Hepatic stellate cell (primary cell): Measurements from ENCODE around the gene LIG1.

Experiments
- DNase-seq: peaks from one replicate; pipeline ENCODE4 v3.0.0; 2011; ENCODE audit warnings: low spot score

The LIG1 gene

DNA sequence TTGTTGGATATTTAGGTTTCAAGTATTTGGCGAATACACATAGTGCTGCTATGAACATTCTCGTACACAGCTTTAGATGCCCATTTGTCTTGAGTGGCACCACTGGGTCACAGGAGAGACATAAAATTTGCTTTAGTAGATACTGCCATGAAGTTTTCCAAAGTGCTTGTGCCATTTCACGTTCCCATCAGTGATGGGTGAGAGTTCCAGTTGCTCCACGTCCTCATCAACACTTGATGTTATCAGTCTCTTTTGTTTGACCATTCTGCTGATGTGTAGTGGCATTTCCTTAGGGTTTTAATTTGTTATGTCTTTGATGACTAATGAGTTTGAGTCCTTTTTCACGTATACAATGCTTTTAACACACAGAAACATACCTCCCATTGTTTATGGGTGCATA lies 11.4 kb upstream of the LIG1 start:
- DNase-seq: no peak

DNA sequence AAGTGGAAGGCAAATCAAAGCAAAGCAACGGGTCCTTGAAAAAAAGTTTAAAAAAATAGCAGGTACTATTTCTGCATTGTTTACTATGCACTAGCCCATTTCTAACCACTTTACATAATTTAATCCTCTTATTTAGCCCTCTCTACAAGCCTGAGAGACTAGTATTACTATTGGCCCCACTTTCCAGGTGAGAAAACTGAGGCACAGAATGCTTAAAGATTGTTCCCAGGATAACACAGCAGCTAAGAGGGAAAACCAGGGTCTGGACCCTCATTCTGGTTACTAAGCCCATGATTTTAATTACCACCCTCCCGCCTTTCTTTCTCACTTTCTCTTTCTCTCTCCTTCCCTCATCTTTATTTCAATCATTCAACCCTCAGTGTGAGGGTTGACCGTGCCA lies 6.1 kb upstream of the LIG1 start:
- DNase-seq: no peak

- no peak for DNase-seq
These were observed 5.4 kb upstream of the LIG1 start for GRCh38 chr19:48175578-48175977.

GRCh38 chr19:48174445-48175030 lies 4.4 kb upstream of the LIG1 start:
- no peak for DNase-seq

DNA sequence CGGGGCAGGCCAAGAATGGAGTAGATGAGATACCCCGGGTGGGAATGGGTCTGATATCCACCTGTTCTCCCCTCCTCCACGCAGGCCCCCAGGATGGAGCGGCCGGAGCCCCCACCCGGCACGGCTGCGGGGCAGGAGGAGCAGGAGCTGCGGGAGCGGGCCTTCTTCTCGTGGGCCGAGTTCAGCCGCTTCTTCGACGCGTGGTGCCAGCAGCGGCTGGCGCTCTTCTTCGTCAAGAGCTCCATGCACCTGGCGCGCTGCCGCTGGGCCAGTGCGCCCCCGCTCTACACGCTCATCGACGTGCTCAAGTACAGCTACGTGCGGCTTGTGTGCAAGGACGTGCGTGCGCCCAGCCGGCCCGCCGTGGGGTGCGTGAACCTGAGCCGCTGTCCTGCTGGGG lies 1.6 kb upstream of the LIG1 start:
- DNase-seq: no peak

DNA sequence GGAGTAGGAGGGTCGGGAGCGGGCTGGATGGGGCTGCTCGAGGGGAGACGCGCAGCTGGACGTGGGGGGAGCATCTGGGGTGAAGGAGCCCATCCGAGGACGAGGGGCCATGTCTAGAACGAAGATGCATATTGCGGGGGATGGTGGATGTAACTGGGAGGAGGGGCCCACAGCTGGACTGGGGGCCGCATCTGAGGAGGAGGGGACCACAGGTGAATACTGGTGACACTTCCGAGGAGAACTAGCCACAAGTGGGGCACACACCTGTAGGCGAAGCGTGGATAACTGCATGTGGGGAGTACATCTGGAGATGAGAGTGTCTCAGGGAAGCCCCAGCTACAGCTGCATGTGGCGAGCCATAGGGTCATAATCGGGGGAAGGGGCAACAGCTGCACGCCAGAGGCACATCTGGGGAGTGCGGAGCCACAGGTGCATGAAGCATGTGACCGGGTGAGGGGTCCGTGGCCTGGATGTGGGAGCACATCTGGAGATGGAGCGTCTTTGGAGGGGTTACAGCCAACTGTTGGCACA lies 738 bp upstream of the LIG1 start:
- peak; percentile 13 for DNase-seq

DNA sequence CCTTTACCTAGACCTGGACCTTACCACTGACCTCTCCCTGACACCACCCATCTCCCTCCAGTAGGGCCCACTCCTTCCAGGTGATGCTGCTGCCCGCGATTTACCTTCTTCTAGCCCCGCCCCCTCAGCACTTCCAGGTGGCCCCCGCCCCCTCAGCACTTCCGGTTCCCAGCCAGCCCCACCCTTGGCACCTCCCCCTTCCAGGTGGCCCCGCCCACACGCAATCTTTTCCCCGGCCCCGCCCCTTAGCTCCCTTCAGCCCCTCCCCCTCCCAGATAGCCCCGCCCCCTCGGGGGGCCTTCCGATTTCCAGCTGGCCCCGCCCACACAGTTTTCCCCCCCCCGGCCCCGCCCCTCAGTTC lies 586 bp downstream of the LIG1 start:
- peak; percentile 82 for DNase-seq

DNA sequence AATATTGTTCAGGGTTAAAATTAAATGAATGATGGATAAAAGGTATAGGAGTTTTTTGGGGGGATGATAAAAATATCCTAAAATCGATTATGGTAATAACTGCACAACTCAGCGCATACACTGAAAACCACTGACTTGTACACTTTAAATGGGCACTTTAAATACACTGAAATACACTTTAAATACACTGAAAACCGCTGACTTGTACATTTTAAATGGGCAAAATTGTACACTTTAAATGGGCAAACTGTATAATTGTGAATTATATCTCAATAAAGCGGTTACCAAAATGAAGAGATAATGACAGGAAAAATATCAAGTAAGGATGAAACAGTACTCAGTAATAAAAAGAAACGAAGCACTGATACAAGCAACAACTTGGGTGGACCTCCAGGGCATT lies 1.5 kb downstream of the LIG1 start:
- DNase-seq: no peak

- no peak for DNase-seq
These were observed 11.8 kb downstream of the LIG1 start for GRCh38 chr19:48158210-48158790.

GRCh38 chr19:48154003-48154402 lies 16.1 kb downstream of the LIG1 start:
- no peak for DNase-seq

- DNase-seq: peak; percentile 55
These were observed 17.6 kb downstream of the LIG1 start for GRCh38 chr19:48152551-48152950.

GRCh38 chr19:48149430-48149829 lies 20.7 kb downstream of the LIG1 start:
- no peak for DNase-seq

DNA sequence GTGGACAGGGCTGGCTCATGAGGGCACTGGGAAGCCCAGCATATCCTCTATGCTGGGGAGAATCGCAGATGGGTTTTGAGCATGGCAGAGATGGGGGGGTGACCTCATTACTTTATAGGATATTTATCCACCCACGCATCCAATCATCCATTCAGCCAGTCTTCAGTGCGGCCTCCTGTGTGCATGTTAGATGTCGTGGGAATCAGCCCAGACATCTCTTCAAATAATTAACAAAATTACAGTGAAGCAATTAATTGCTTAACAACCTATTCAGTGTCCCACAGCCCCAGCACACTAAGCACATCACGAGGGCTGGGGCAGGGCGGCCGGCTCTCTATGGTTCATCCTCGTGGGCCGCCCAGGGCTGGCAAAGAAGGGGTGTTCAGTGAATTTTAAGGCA lies 21.6 kb downstream of the LIG1 start:
- no peak for DNase-seq

GRCh38 chr19:48147597-48148175 lies 22.5 kb downstream of the LIG1 start:
- no peak for DNase-seq

DNA sequence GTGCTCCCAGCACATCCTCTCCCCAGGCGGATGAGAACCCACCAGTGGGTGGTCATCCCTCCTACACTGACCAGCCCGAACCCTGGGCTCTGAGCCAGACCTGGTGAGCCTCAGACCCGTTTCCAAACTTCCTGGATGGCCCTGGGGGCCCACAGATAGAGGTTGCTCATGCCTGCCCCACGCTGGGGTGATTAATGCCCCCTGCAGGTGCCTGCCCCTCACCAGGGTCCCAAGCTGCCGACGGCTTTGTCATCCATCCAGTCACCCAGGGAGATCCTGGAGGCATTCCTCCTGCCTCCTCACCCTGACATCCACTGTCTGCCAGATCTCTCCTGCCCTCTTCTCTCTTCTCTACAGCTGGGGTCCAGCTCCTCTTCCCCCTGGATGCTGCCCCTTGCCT lies 31.1 kb downstream of the LIG1 start:
- no peak for DNase-seq

- no peak for DNase-seq
These were observed 32.7 kb downstream of the LIG1 start for GRCh38 chr19:48137411-48137810.

DNA sequence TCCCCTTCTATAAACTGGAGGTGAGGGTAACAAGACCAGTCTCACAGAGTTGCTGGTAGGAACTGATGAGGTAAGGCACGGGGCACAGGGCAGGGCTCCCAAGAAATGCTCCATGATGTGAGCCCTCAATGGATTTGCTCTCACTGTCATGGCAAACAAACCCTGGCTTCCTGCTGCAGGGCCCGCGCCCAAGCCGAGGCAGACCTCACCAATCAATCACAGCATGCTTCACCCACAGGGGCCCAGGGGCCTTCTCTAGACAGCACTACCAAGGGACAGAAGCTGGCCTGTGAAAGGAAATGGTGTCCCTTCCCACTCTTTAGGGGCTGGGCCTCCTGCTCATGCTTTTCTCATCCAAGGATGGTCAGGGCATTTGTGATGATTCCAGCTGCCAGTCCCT lies 33.6 kb downstream of the LIG1 start:
- no peak for DNase-seq

- DNase-seq: no peak
These were observed 34.7 kb downstream of the LIG1 start for GRCh38 chr19:48135411-48135810.

GRCh38 chr19:48133094-48133493 lies 37.0 kb downstream of the LIG1 start:
- DNase-seq: no peak

DNA sequence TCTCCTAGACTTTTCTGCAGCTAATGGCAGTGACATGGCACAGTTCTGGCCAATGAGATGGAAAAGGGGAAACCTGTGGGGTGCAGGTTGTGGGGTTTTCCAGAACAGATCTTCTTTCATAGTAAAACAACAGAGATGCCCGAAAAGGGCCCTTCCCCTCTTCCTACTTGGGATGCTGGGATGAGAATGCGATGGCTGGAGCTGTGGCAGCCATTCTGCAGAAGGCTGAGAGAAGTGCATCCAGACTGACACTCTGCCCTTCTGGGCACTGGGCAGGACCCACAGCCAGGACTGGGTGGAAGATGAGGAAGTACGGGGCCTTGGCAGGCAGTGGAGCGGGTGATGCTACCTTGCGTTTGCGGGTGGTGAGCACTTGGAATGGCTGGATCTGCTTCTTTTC lies 42.6 kb downstream of the LIG1 start:
- DNase-seq: no peak

GRCh38 chr19:48123907-48124651 lies 46.1 kb downstream of the LIG1 start:
- no peak for DNase-seq

GRCh38 chr19:48122421-48122820 lies 47.7 kb downstream of the LIG1 start:
- DNase-seq: no peak

- DNase-seq: no peak
These were observed 48.2 kb downstream of the LIG1 start for GRCh38 chr19:48121909-48122371.
